Prostate gland (tissue), 2 donors: ENCODE results near the gene FRYL. TPM values are rescaled to one million over a fixed set of nuclear protein-coding genes. Genes with fewer than 3 reads are reported as not detected.

ENCODE experiments used
- DNase-seq: peaks from one replicate; pipeline ENCODE4 v3.0.0-alpha.2; 2019; ENCODE audit warnings: low spot score
- H3K27ac ChIP-seq, 2 donors: fragments of 200-600 bp; sonication (generic); 2 replicates each; pipeline ENCODE4 v1.5.1; 2017 to 2019
- H3K27me3 ChIP-seq: fragments of 200-600 bp; sonication (generic); replicated peaks from 2 replicates; pipeline ENCODE4 v1.5.1; 2019; ENCODE audit not compliant: insufficient read depth
- H3K36me3 ChIP-seq, 2 donors: fragments of 200-600 bp; sonication (generic); 1 replicate in 1 of 2; 2 replicates in 1 of 2; pipeline versions ENCODE4 v1.5.1 to v1.8.1; 2017 to 2019
- H3K4me1 ChIP-seq: fragments of 200-600 bp; sonication (generic); replicated peaks from 2 replicates; pipeline ENCODE4 v1.5.1; 2019
- H3K4me3 ChIP-seq, 2 donors: fragments of 200-600 bp; sonication (generic); 2 replicates each; pipeline ENCODE4 v1.5.1; 2017 to 2019
- H3K9me3 ChIP-seq: fragments of 200-600 bp; sonication (generic); 2 replicates; pipeline ENCODE4 v1.5.1; 2017
- CTCF ChIP-seq, 4 experiments: fragments of 200-600 bp in 2 of 4; fragments of 450-650 bp in 2 of 4; sonication (generic) in 2 of 4; IDR thresholded peaks; 1 replicate in 3 of 4; 2 replicates in 1 of 4; pipeline ENCODE4 v1.5.1; 2016 to 2019; ENCODE audit warnings: antibody characterized with exemption in 4 of 4, mild to moderate bottlenecking in 2 of 4, moderate library complexity in 2 of 4
- POLR2A ChIP-seq: fragments of 450-650 bp; IDR thresholded peaks from one replicate; pipeline ENCODE4 v1.6.1; 2016; ENCODE audit warnings: antibody characterized with exemption, mild to moderate bottlenecking
- POLR2AphosphoS5 ChIP-seq: sonication (generic); formaldehyde crosslinking; IDR thresholded peaks from one replicate; pipeline ENCODE4 v1.6.1; 2017; ENCODE audit warnings: antibody characterized with exemption
- WGBS: methylation state at CpG from one replicate; pipeline ENCODE4 v1.1.5; 2018; 5-methylcytosine and 5-hydroxymethylcytosine counted together
- intact Hi-C: fragments of 100-400 bp; cut with DNase I; formaldehyde crosslinking; loops from one replicate; pipeline ENCODE4 v1.14.2; 2022
- total RNA-seq, 2 donors: library from RNA; depleted of rRNA; stranded (reverse); fragments of >200 nt; gene quantifications; one replicate each; pipeline ENCODE4 v1.1.0, GENCODE V29; 2016

The FRYL gene
- total RNA-seq, 2 donors from 2014 or later: 40.0 to 47.6 TPM

- no peaks in the 10 kb centered on the region for H3K27me3 ChIP-seq
- no peaks in the 10 kb centered on the region for H3K36me3 ChIP-seq
- H3K4me1 ChIP-seq: no peaks in the 10 kb centered on the region
- H3K27ac ChIP-seq: no peak overlapping the region
- H3K9me3 ChIP-seq: no peaks in the 10 kb centered on the region
- TF ChIP-seq POLR2AphosphoS5 (no peak), CTCF (IDR thresholded peaks at IDR 0.05) (no peak), POLR2A (no peak)
- no peak for DNase-seq
- no peak overlapping the region for H3K4me3 ChIP-seq
- intact Hi-C loops: no loop called here
Observed at GRCh38 chr4:48785302-48785701, 5.2 kb upstream of the FRYL start.

- Histone ChIP-seq H3K27ac (peak overlapping the region in 1 of 2 donors; percentile 22), H3K9me3 (no peaks in the 10 kb centered on the region)
- intact Hi-C loops: loop anchor here (5.0 kb wide), 1 partner anchor 205 kb away; no protein-coding TSS in a partner anchor
Observed at GRCh38 chr4:48781968-48782367, 1.9 kb upstream of the FRYL start.

GRCh38 chr4:48780865-48781214 lies 761 bp upstream of the FRYL start:
- Histone ChIP-seq H3K27me3 (no peaks in the 10 kb centered on the region), H3K36me3 (no peaks in the 10 kb centered on the region), H3K9me3 (no peaks in the 10 kb centered on the region), H3K4me3 (peak overlapping the region; percentile 88 to 98), H3K27ac (peak overlapping the region; percentile 81 to 86), H3K4me1 (no peaks in the 10 kb centered on the region)
- DNase-seq: peak; percentile 43
- intact Hi-C loops: loop anchor here (5.0 kb wide), 1 partner anchor 204 kb away; no protein-coding TSS in a partner anchor
- under 1% methylated on average over 10 of the region's 10 CpGs for WGBS
- TF ChIP-seq POLR2AphosphoS5 (no peak), POLR2A (no peak), CTCF (IDR thresholded peaks at IDR 0.05) (no peak)

More at GRCh38 chr4:48781968-48782367, 1.9 kb upstream of the FRYL start:
- Histone ChIP-seq H3K36me3 (no peaks in the 10 kb centered on the region), H3K4me3 (no peak overlapping the region), H3K4me1 (no peaks in the 10 kb centered on the region), H3K27me3 (no peaks in the 10 kb centered on the region)
- DNase-seq: no peak
- TF ChIP-seq CTCF (IDR thresholded peaks at IDR 0.05): no peak
- TF ChIP-seq POLR2AphosphoS5: no peak
- no peak for TF ChIP-seq POLR2A

GRCh38 chr4:48779095-48779997 lies 733 bp downstream of the FRYL start:
- Histone ChIP-seq H3K4me3 (peak overlapping the region; percentile 88 to 98), H3K27ac (peak overlapping the region; percentile 94 to 95), H3K27me3 (no peaks in the 10 kb centered on the region), H3K36me3 (no peaks in the 10 kb centered on the region), H3K4me1 (no peaks in the 10 kb centered on the region), H3K9me3 (no peaks in the 10 kb centered on the region)
- intact Hi-C loops: loop anchor here (2.0 kb wide), 1 partner anchor 51 kb away; the partner anchor contains the start of gene OCIAD1
- WGBS: under 1% methylated on average over 100 of the region's 108 CpGs
- peak; percentile 49 for DNase-seq
- TF ChIP-seq POLR2A (no peak), POLR2AphosphoS5 (peak; percentile 17)

GRCh38 chr4:48778431-48779094 lies 1.5 kb downstream of the FRYL start:
- TF ChIP-seq POLR2A (no peak), POLR2AphosphoS5 (peak; percentile 17), CTCF (IDR thresholded peaks at IDR 0.05) (no peak)
- no peaks in the 10 kb centered on the region for H3K4me1 ChIP-seq
- no peak for DNase-seq
- no peaks in the 10 kb centered on the region for H3K9me3 ChIP-seq
- WGBS: under 1% methylated on average over 8 of the region's 8 CpGs
- intact Hi-C loops: loop anchor here (2.0 kb wide), 1 partner anchor 52 kb away; the partner anchor contains the start of gene OCIAD1
- peak overlapping the region; percentile 94 to 95 for H3K27ac ChIP-seq
- H3K36me3 ChIP-seq: no peaks in the 10 kb centered on the region
- H3K4me3 ChIP-seq: peak overlapping the region; percentile 88 to 98
- no peaks in the 10 kb centered on the region for H3K27me3 ChIP-seq
